Measurements from ENCODE around the gene IGSF21.

- TF ChIP-seq, protein P1, sequence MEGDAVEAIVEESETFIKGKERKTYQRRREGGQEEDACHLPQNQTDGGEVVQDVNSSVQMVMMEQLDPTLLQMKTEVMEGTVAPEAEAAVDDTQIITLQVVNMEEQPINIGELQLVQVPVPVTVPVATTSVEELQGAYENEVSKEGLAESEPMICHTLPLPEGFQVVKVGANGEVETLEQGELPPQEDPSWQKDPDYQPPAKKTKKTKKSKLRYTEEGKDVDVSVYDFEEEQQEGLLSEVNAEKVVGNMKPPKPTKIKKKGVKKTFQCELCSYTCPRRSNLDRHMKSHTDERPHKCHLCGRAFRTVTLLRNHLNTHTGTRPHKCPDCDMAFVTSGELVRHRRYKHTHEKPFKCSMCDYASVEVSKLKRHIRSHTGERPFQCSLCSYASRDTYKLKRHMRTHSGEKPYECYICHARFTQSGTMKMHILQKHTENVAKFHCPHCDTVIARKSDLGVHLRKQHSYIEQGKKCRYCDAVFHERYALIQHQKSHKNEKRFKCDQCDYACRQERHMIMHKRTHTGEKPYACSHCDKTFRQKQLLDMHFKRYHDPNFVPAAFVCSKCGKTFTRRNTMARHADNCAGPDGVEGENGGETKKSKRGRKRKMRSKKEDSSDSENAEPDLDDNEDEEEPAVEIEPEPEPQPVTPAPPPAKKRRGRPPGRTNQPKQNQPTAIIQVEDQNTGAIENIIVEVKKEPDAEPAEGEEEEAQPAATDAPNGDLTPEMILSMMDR (IDR thresholded peaks at IDR 0.05; ENCODE audit: low read length): no peak
- no peak for TF ChIP-seq EZH2 (optimal IDR thresholded peaks at IDR 0.05; ENCODE audit: low read depth, low read length)
Observed at GRCh38 chr1:18146886-18147285, 39.3 kb downstream of the IGSF21 start.
